Left lung (tissue), 10 donors: Measurements from ENCODE around the gene ZNF573. TPM values are rescaled to one million over a fixed set of nuclear protein-coding genes. Genes with fewer than 3 reads are reported as not detected.

Experiments
- ATAC-seq: fragments of 200-7000 bp; cut with Tn5 transposase; one replicate; pipeline ENCODE4 v1.9.1; 2020; ENCODE audit warnings: moderate library complexity
- DNase-seq, 4 donors: peaks; one replicate each; pipeline ENCODE4 v3.0.0-alpha.2; 2013 to 2020
- H3K27ac ChIP-seq, 2 donors: fragments of 200-600 bp; sonication (generic) in 1 of 2; one replicate each; pipeline versions ENCODE4 v1.5.0 to v1.8.0; 2020 to 2021
- H3K27me3 ChIP-seq, 2 donors: fragments of 200-600 bp; sonication (generic) in 1 of 2; one replicate each; pipeline versions ENCODE4 v1.5.0 to v1.8.0; 2020 to 2021
- H3K36me3 ChIP-seq, 2 donors: fragments of 200-600 bp; sonication (generic) in 1 of 2; one replicate each; pipeline versions ENCODE4 v1.5.0 to v1.8.0; 2020 to 2021
- H3K4me1 ChIP-seq, 2 donors: fragments of 200-600 bp; one replicate each; pipeline ENCODE4 v1.8.0; 2021
- H3K4me3 ChIP-seq, 2 donors: fragments of 200-600 bp; sonication (generic) in 1 of 2; one replicate each; pipeline versions ENCODE4 v1.5.0 to v1.8.0; 2020 to 2021; ENCODE audit warnings: mild to moderate bottlenecking in 1 of 2
- H3K9me3 ChIP-seq, 2 donors: fragments of 200-600 bp; sonication (generic) in 1 of 2; one replicate each; pipeline versions ENCODE4 v1.5.0 to v1.8.0; 2020 to 2021
- CTCF ChIP-seq, 2 donors: fragments of 200-600 bp; sonication (generic) in 1 of 2; IDR thresholded peaks; one replicate each; pipeline versions ENCODE4 v1.5.0 to v1.8.0; 2021; ENCODE audit warnings: antibody characterized with exemption in 2 of 2
- intact Hi-C, 2 donors: fragments of 100-400 bp; cut with DNase I; formaldehyde crosslinking; loops; one replicate each; pipeline versions ENCODE4 v1.11.2 to v1.14.2; 2022
- polyA plus RNA-seq, 6 donors: library from polyadenylated mRNA; unstranded; fragments of 120-200 nt; gene quantifications; one replicate each; pipeline ENCODE4 v1.2.1, GENCODE V29; 2013; ENCODE audit not compliant: insufficient read length in 6 of 6
- total RNA-seq, 2 donors: library from RNA; stranded (reverse); fragmentation: NEBNext Ultra II Directional; extraction: Animal tissue kit (Norgen Biotek cat#: 25700); gene quantifications; one replicate each; pipeline ENCODE4 v1.2.1, GENCODE V29; 2021
- donor health status: DM: no; HTN: yes; CAD: no.
- donor health status: DM: no; HTN: no; CAD: no.

ZNF573 gene
- total and polyA plus RNA-seq, 8 donors = 12.7 to 30.5 (median 19.2) TPM

DNA sequence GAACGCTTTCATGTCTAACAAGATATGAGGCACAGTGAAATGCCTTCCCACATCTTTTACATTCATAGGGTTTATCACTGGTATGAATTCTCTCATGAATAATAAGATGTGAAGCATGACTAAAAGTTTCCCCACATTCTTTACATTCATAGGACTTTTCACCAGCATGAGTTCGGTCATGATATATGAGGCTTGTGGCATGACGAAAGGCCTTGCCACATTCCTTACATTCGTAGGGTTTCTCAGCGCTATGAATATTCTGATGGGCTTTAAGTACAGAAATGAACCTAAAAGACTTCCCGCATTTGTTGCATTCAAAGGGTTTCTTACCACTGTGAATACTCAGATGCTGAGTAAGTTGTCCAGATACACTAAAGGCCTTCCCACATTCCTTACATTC lies 81.2 kb downstream of the ZNF573 start:
- Histone ChIP-seq H3K9me3 (peaks cover 0 to 80% of the 10 kb centered on the region in 2 donors), H3K27me3 (no peaks in the 10 kb centered on the region), H3K27ac (no peak overlapping the region), H3K4me3 (no peak overlapping the region), H3K36me3 (peaks cover 0 to 47% of the 10 kb centered on the region in 2 donors), H3K4me1 (no peaks in the 10 kb centered on the region)
- TF ChIP-seq CTCF (IDR thresholded peaks at IDR 0.05) = no peak
- ATAC-seq = no peak
- intact Hi-C loops = no loop called here
- no peak for DNase-seq

GRCh38 chr19:37695144-37695899 lies 84.1 kb downstream of the ZNF573 start:
- Histone ChIP-seq H3K27me3 (no peaks in the 10 kb centered on the region), H3K36me3 (peaks cover 0 to 39% of the 10 kb centered on the region in 2 donors), H3K27ac (no peak overlapping the region), H3K4me1 (peaks cover 0 to 4% of the 10 kb centered on the region in 2 donors), H3K4me3 (no peak overlapping the region), H3K9me3 (peaks cover 0 to 76% of the 10 kb centered on the region in 2 donors)
- ATAC-seq (no peak), DNase-seq (no peak)
- intact Hi-C loops = no loop called here
- no peak for TF ChIP-seq CTCF (IDR thresholded peaks at IDR 0.05)

GRCh38 chr19:37692956-37693620 lies 86.3 kb downstream of the ZNF573 start:
- peak; percentile 28 for ATAC-seq
- Histone ChIP-seq H3K27me3 (no peaks in the 10 kb centered on the region), H3K9me3 (peaks cover 0 to 74% of the 10 kb centered on the region in 2 donors), H3K4me1 (peaks cover 0 to 4% of the 10 kb centered on the region in 2 donors), H3K27ac (no peak overlapping the region), H3K36me3 (peaks cover 0 to 20% of the 10 kb centered on the region in 2 donors), H3K4me3 (no peak overlapping the region)
- DNase-seq = peak in 2 of 4 donors; percentile 32 to 40
- no peak for TF ChIP-seq CTCF (IDR thresholded peaks at IDR 0.05)
- intact Hi-C loops = no loop called here

GRCh38 chr19:37691881-37692504 lies 87.4 kb downstream of the ZNF573 start:
- peak; percentile 86 to 95 (median 90) for DNase-seq
- H3K4me3 ChIP-seq = peak overlapping the region; percentile 49
- peaks cover 0 to 68% of the 10 kb centered on the region in 2 donors for H3K9me3 ChIP-seq
- peaks cover 0 to 10% of the 10 kb centered on the region in 2 donors for H3K36me3 ChIP-seq
- H3K4me1 ChIP-seq = peaks cover 0 to 4% of the 10 kb centered on the region in 2 donors
- peak overlapping the region; percentile 62 to 73 for H3K27ac ChIP-seq
- TF ChIP-seq CTCF (IDR thresholded peaks at IDR 0.05) = no peak
- intact Hi-C loops = no loop called here
- H3K27me3 ChIP-seq = no peaks in the 10 kb centered on the region
- ATAC-seq = peak; percentile 94

Other genes with a start within 250 kb of the ZNF573 start
- 1 to 10 TPM; 3.4 to 5.1 TPM for gene ZNF571, start 184.8 kb downstream of the ZNF573 start, total RNA-seq
- gene ZNF571, start 184.8 kb downstream of the ZNF573 start, polyA plus RNA-seq = 10 to 100 TPM; 10.9 to 15.0 (median 11.6) TPM
- gene ZNF540, start 184.7 kb downstream of the ZNF573 start, total RNA-seq = 1 to 10 TPM; 1.9 to 2.3 TPM
- 1 to 10 TPM; 5.1 to 8.7 (median 7.0) TPM for gene ZNF540, start 184.7 kb downstream of the ZNF573 start, polyA plus RNA-seq
- gene ZFP30, start 124.1 kb downstream of the ZNF573 start, total RNA-seq = 10 to 100 TPM; 11.6 to 12.8 TPM
- gene ZFP30, start 124.1 kb downstream of the ZNF573 start, polyA plus RNA-seq = 10 to 100 TPM; 22.5 to 28.3 (median 23.9) TPM
- 1 to 10 TPM; 6.5 to 8.3 TPM for gene ZNF607, start 59.8 kb downstream of the ZNF573 start, total RNA-seq
- 10 to 100 TPM; 11.2 to 12.3 (median 11.7) TPM for gene ZNF607, start 59.8 kb downstream of the ZNF573 start, polyA plus RNA-seq
- not detected for gene WDR87, start 127.0 kb upstream of the ZNF573 start, total RNA-seq
- gene WDR87, start 127.0 kb upstream of the ZNF573 start, polyA plus RNA-seq = under 1 TPM in 4 of 6 donors, not detected in 2; 0.03 to 0.06 (median 0.04) TPM
- 10 to 100 TPM; 37.2 to 59.0 TPM for gene SIPA1L3, start 127.6 kb upstream of the ZNF573 start, total RNA-seq
- 10 to 100 TPM; 22.7 to 32.4 (median 25.0) TPM for gene SIPA1L3, start 127.6 kb upstream of the ZNF573 start, polyA plus RNA-seq